GM12892 (cell line): ENCODE results near the gene ITGB4.

Experiments
- POLR2A ChIP-seq: IDR thresholded peaks from 2 replicates; pipeline ENCODE4 v1.6.1; 2011; ENCODE audit warnings: low read depth, low read length, control low read depth
- POLR2AphosphoS5 ChIP-seq: IDR thresholded peaks from 2 replicates; pipeline ENCODE4 v1.6.1; 2011; ENCODE audit warnings: low read depth, low read length, control low read depth

- TF ChIP-seq POLR2A (no peak), POLR2AphosphoS5 (no peak)
Measured at GRCh38 chr17:75750661-75751423, 29.6 kb downstream of the ITGB4 start.
